HepG2 (cell line): ENCODE data around the gene P3H3. TPM values are rescaled to one million over a fixed set of nuclear protein-coding genes. Genes with fewer than 3 reads are reported as not detected.

Experiments used
- ELK4 ChIP-seq: sonication (generic); formaldehyde crosslinking; IDR thresholded peaks from 2 replicates; pipeline ENCODE4 v1.9.0; 2021; ENCODE audit warnings: missing genetic modification reagents, borderline replicate concordance
- FOXK1 ChIP-seq: sonication (generic); formaldehyde crosslinking; IDR thresholded peaks from 2 replicates; pipeline ENCODE4 v1.4.0; 2020; ENCODE audit warnings: low read depth, missing genetic modification reagents, borderline replicate concordance
- FOXP1 ChIP-seq, 2 experiments: fragments of 450-650 bp in 1 of 2; IDR thresholded peaks; 2 replicates each; pipeline ENCODE4 v1.6.1; 2017 to 2018; ENCODE audit warnings: antibody characterized with exemption in 1 of 2
- GATAD1 ChIP-seq: IDR thresholded peaks from 2 replicates; pipeline ENCODE4 v1.6.1; 2016; ENCODE audit warnings: missing genetic modification reagents, missing compliant biosample characterization
- GPN1 ChIP-seq: sonication (generic); formaldehyde crosslinking; IDR thresholded peaks from 2 replicates; pipeline ENCODE4 v1.5.1; 2020; ENCODE audit warnings: missing genetic modification reagents, borderline replicate concordance
- HNF1B ChIP-seq: sonication (generic); formaldehyde crosslinking; IDR thresholded peaks from 2 replicates; pipeline ENCODE4 v1.5.1; 2020; ENCODE audit warnings: mild to moderate bottlenecking, moderate library complexity, missing genetic modification reagents
- KAT8 ChIP-seq: IDR thresholded peaks from 2 replicates; pipeline ENCODE4 v1.6.1; 2016; ENCODE audit warnings: missing genetic modification reagents, missing compliant biosample characterization
- MAX ChIP-seq: IDR thresholded peaks from 2 replicates; pipeline ENCODE4 v1.6.1; 2012; ENCODE audit warnings: inconsistent platforms
- NBN ChIP-seq: fragments of 450-650 bp; conservative IDR thresholded peaks from 2 replicates; pipeline ENCODE4 v1.6.1; 2017
- POLR2A ChIP-seq, 2 experiments: IDR thresholded peaks; 2 replicates each; pipeline ENCODE4 v1.6.1; 2011; ENCODE audit warnings: low read depth in 2 of 2, low read length in 2 of 2, mild to moderate bottlenecking in 1 of 2, moderate library complexity in 1 of 2; ENCODE audit not compliant: insufficient read depth in 1 of 2
- RXRA ChIP-seq: sonication (generic); formaldehyde crosslinking; IDR thresholded peaks from 2 replicates; pipeline ENCODE4 v1.5.1; 2020; ENCODE audit warnings: missing genetic modification reagents
- SKIL ChIP-seq: sonication (generic); formaldehyde crosslinking; IDR thresholded peaks from 2 replicates; pipeline ENCODE4 v1.8.0; 2022; ENCODE audit warnings: missing genetic modification reagents, mild to moderate bottlenecking, moderate library complexity, borderline replicate concordance
- SOX5 ChIP-seq: IDR thresholded peaks from 2 replicates; pipeline ENCODE4 v1.6.1; 2016; ENCODE audit warnings: borderline replicate concordance
- TEAD3 ChIP-seq: optimal IDR thresholded peaks from 2 replicates; pipeline ENCODE3; 2016; ENCODE audit warnings: borderline replicate concordance
- ZBTB2 ChIP-seq: sonication (generic); formaldehyde crosslinking; IDR thresholded peaks from 2 replicates; pipeline ENCODE4 v1.8.0; 2022; ENCODE audit warnings: low read depth, missing genetic modification reagents
- ZNF263 ChIP-seq: sonication (generic); formaldehyde crosslinking; IDR thresholded peaks from 2 replicates; pipeline ENCODE4 v1.4.0; 2020; ENCODE audit warnings: missing genetic modification reagents
- ZNF383 ChIP-seq: sonication (generic); formaldehyde crosslinking; IDR thresholded peaks from 2 replicates; pipeline ENCODE4 v1.4.0; 2020; ENCODE audit warnings: missing genetic modification reagents, mild to moderate bottlenecking, borderline replicate concordance
- ZNF780A ChIP-seq: sonication (generic); formaldehyde crosslinking; IDR thresholded peaks from 2 replicates; pipeline ENCODE4 v1.8.0; 2022; ENCODE audit warnings: mild to moderate bottlenecking, missing genetic modification reagents, moderate library complexity
- polyA plus RNA-seq, 8 experiments: library from polyadenylated mRNA; depleted of rRNA in 3 of 8; stranded (reverse) in 7 of 8; unstranded in 1 of 8; fragments of >200 nt; fragmentation: Illumina TruSeq in 4 of 8; extraction: Trizol in 4 of 8; gene quantifications; 2 replicates each; pipeline versions ENCODE4 v1.2.1 to v1.2.3, GENCODE V29; 2011 to 2016; ENCODE audit warnings: low read depth in 4 of 8, missing spikeins in 1 of 8, mixed read lengths in 1 of 8; ENCODE audit not compliant: insufficient read depth in 1 of 8
- total RNA-seq, 5 experiments: library from RNA; depleted of rRNA; stranded (reverse); fragments of >200 nt; fragmentation: Illumina TruSeq; extraction: Trizol; gene quantifications; 2 replicates each; pipeline ENCODE4 v1.2.3, GENCODE V29; 2016; ENCODE audit warnings: low read depth in 1 of 5
- TF ChIP-seq, protein P1 (sequence below): sonication (generic); formaldehyde crosslinking; IDR thresholded peaks from 2 replicates; pipeline ENCODE4 v1.8.0; 2023; ENCODE audit warnings: mild to moderate bottlenecking, missing genetic modification reagents
- TF ChIP-seq, protein P2 (sequence below): sonication (generic); formaldehyde crosslinking; IDR thresholded peaks from 2 replicates; pipeline ENCODE4 v1.4.0; 2020; ENCODE audit warnings: missing genetic modification reagents

Gene P3H3
- total and polyA plus RNA-seq, 2 of the 13 experiments (the other 11 are each of a cell fraction or from before 2014, with no cell fraction given) = 20.1 to 20.5 TPM

- peak; percentile 94 for TF ChIP-seq HNF1B (CRISPR knock-in tag)
- TF ChIP-seq GATAD1 (CRISPR knock-in tag) = peak; percentile 66; the same call in 1 of the 2 replicates
- TF ChIP-seq, protein P1, sequence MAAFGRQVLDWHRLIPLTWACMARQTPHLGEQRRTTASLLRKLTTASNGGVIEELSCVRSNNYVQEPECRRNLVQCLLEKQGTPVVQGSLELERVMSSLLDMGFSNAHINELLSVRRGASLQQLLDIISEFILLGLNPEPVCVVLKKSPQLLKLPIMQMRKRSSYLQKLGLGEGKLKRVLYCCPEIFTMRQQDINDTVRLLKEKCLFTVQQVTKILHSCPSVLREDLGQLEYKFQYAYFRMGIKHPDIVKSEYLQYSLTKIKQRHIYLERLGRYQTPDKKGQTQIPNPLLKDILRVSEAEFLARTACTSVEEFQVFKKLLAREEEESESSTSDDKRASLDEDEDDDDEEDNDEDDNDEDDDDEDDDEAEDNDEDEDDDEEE (CRISPR knock-in tag) = 0 out of 2 replicates have a peak, but pooled peaks have one; percentile 48
- peak; percentile 90 for TF ChIP-seq TEAD3 (CRISPR knock-in tag)
- peak; percentile 45; the same call in 1 of the 2 replicates for TF ChIP-seq FOXK1 (CRISPR knock-in tag)
- TF ChIP-seq SOX5 (CRISPR knock-in tag) = peak; percentile 87
- TF ChIP-seq RXRA (CRISPR knock-in tag) = peak; percentile 90
- TF ChIP-seq KAT8 = peak; percentile 74
- no peak for TF ChIP-seq ZBTB2 (CRISPR knock-in tag)
- no peak for TF ChIP-seq FOXP1 (IDR thresholded peaks at IDR 0.05)
- TF ChIP-seq FOXP1 (CRISPR knock-in tag; IDR thresholded peaks at IDR 0.05) = peak; percentile 53; the same call in 1 of the 2 replicates
- no peak for TF ChIP-seq ELK4 (CRISPR knock-in tag)
- TF ChIP-seq ZNF263 = peak; percentile 83
- peak; percentile 91 for TF ChIP-seq SKIL (CRISPR knock-in tag)
- TF ChIP-seq, protein P2, sequence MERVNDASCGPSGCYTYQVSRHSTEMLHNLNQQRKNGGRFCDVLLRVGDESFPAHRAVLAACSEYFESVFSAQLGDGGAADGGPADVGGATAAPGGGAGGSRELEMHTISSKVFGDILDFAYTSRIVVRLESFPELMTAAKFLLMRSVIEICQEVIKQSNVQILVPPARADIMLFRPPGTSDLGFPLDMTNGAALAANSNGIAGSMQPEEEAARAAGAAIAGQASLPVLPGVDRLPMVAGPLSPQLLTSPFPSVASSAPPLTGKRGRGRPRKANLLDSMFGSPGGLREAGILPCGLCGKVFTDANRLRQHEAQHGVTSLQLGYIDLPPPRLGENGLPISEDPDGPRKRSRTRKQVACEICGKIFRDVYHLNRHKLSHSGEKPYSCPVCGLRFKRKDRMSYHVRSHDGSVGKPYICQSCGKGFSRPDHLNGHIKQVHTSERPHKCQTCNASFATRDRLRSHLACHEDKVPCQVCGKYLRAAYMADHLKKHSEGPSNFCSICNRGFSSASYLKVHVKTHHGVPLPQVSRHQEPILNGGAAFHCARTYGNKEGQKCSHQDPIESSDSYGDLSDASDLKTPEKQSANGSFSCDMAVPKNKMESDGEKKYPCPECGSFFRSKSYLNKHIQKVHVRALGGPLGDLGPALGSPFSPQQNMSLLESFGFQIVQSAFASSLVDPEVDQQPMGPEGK = peak; percentile 80
- TF ChIP-seq POLR2A (IDR thresholded peaks at IDR 0.05; ENCODE audit: insufficient read depth in 1 of 2, low read depth in 2 of 2, low read length in 2 of 2) = peak in 1 of 2 experiments; percentile 59; a peak in 2 of 4 replicates
- no peak for TF ChIP-seq GPN1 (CRISPR knock-in tag)
- TF ChIP-seq ZNF780A (CRISPR knock-in tag) = no peak
- TF ChIP-seq MAX = peak; percentile 90
- TF ChIP-seq ZNF383 = no peak
- no peak for TF ChIP-seq NBN
Measured at GRCh38 chr12:6792522-6793201, 35.5 kb upstream of the P3H3 start (continued).
